Testis (tissue), 3 donors: ENCODE results near the gene HINT2. TPM values are rescaled to one million over a fixed set of nuclear protein-coding genes. Genes with fewer than 3 reads are reported as not detected.

ENCODE experiments used
- DNase-seq: peaks from one replicate; pipeline ENCODE4 v3.0.0-alpha.2; 2019
- H3K27ac ChIP-seq, 2 donors: fragments of 200-600 bp; sonication (generic); one replicate each; pipeline ENCODE4 v1.5.1; 2019
- H3K27me3 ChIP-seq: fragments of 200-600 bp; sonication (generic); one replicate; pipeline ENCODE4 v1.5.1; 2019
- H3K36me3 ChIP-seq: fragments of 200-600 bp; sonication (generic); one replicate; pipeline ENCODE4 v1.5.1; 2017; ENCODE audit warnings: low read depth; ENCODE audit errors: missing control alignments
- H3K4me1 ChIP-seq: fragments of 200-600 bp; sonication (generic); one replicate; pipeline ENCODE4 v1.5.1; 2019
- H3K4me3 ChIP-seq, 2 donors: fragments of 200-600 bp; sonication (generic); one replicate each; pipeline ENCODE4 v1.5.1; 2017 to 2019
- H3K9me3 ChIP-seq: fragments of 200-600 bp; sonication (generic); one replicate; pipeline ENCODE4 v1.5.1; 2017
- CTCF ChIP-seq, 3 experiments: fragments of 450-650 bp in 2 of 3; fragments of 200-600 bp in 1 of 3; sonication (generic) in 1 of 3; IDR thresholded peaks; one replicate each; pipeline ENCODE4 v1.5.1; 2016 to 2019; ENCODE audit warnings: antibody characterized with exemption in 3 of 3, mild to moderate bottlenecking in 2 of 3, moderate library complexity in 1 of 3
- POLR2A ChIP-seq: fragments of 450-650 bp; IDR thresholded peaks from one replicate; pipeline ENCODE4 v1.6.1; 2017; ENCODE audit warnings: antibody characterized with exemption, mild to moderate bottlenecking, moderate library complexity
- WGBS, 2 donors: methylation state at CpG; one replicate each; pipeline ENCODE4 v1.1.5; 2018; 5-methylcytosine and 5-hydroxymethylcytosine counted together
- intact Hi-C: fragments of 100-400 bp; cut with DNase I; formaldehyde crosslinking; loops from one replicate; pipeline ENCODE4 v1.15.1; 2023; ENCODE audit warnings: low total_unique reads
- polyA plus RNA-seq: library from polyadenylated mRNA; stranded (reverse); fragments of 350-450 nt; fragmentation: Illumina TruSeq; extraction: RNeasy Lipid Tissue Mini Kit (QIAGEN cat#74804); gene quantifications from one replicate; pipeline ENCODE4 v1.2.3, GENCODE V29; 2014; ENCODE audit warnings: low read depth, low replicate concordance; ENCODE audit not compliant: insufficient read depth
- total RNA-seq, 2 donors: library from RNA; depleted of rRNA; stranded (reverse); fragments of >200 nt; gene quantifications; one replicate each; pipeline ENCODE4 v1.2.3, GENCODE V29; 2016

Gene HINT2
- total and polyA plus RNA-seq, 3 donors from 2014 or later: 36.1 to 55.1 (median 36.9) TPM

GRCh38 chr9:35810122-35810521, 4.7 kb downstream of the HINT2 start:
- Histone ChIP-seq H3K9me3 (no peaks in the 10 kb centered on the region), H3K4me1 (peaks cover 26% of the 10 kb centered on the region), H3K4me3 (no peak overlapping the region), H3K36me3 (no peaks in the 10 kb centered on the region), H3K27ac (no peak overlapping the region), H3K27me3 (no peaks in the 10 kb centered on the region)
- TF ChIP-seq POLR2A: no peak
- no peak for TF ChIP-seq CTCF (IDR thresholded peaks at IDR 0.05)
- no peak for DNase-seq
- intact Hi-C loops: loop anchor here (10.0 kb wide), 1 partner anchor 75 kb away; the partner anchor contains the start of genes CREB3 and TLN1
- 93% methylated on average over 7 of the region's 7 CpGs for WGBS, 2 donors

- no peak for TF ChIP-seq CTCF (IDR thresholded peaks at IDR 0.05)
- no peak for TF ChIP-seq POLR2A
- Histone ChIP-seq H3K27ac (no peak overlapping the region), H3K4me1 (peaks cover 17% of the 10 kb centered on the region), H3K36me3 (no peaks in the 10 kb centered on the region), H3K27me3 (no peaks in the 10 kb centered on the region), H3K9me3 (no peaks in the 10 kb centered on the region), H3K4me3 (no peak overlapping the region)
- 83 to 94% methylated on average over 9 of the region's 9 CpGs for WGBS, 2 donors
- intact Hi-C loops: no loop called here
- DNase-seq: no peak
Measured at GRCh38 chr9:35808433-35808832, 6.4 kb downstream of the HINT2 start.

- no peak for DNase-seq
- peaks cover under 1% of the 10 kb centered on the region for H3K4me1 ChIP-seq
Measured at GRCh38 chr9:35806101-35806500, 8.7 kb downstream of the HINT2 start.

GRCh38 chr9:35801328-35802128, 13.3 kb downstream of the HINT2 start:
- no peaks in the 10 kb centered on the region for H3K36me3 ChIP-seq
- intact Hi-C loops: no loop called here
- TF ChIP-seq POLR2A: no peak
- TF ChIP-seq CTCF (IDR thresholded peaks at IDR 0.05): no peak
- no peaks in the 10 kb centered on the region for H3K27me3 ChIP-seq
- H3K4me1 ChIP-seq: no peaks in the 10 kb centered on the region
- H3K27ac ChIP-seq: no peak overlapping the region
- no peak for DNase-seq
- H3K9me3 ChIP-seq: no peaks in the 10 kb centered on the region
- no peak overlapping the region for H3K4me3 ChIP-seq
- 90 to 94% methylated on average over 13 of the region's 13 CpGs for WGBS, 2 donors

More at GRCh38 chr9:35806101-35806500, 8.7 kb downstream of the HINT2 start:
- no peak overlapping the region for H3K4me3 ChIP-seq
- no peaks in the 10 kb centered on the region for H3K9me3 ChIP-seq
- H3K27me3 ChIP-seq: no peaks in the 10 kb centered on the region
- 94 to 98% methylated on average over 8 of the region's 8 CpGs for WGBS, 2 donors
- intact Hi-C loops: no loop called here
- no peak overlapping the region for H3K27ac ChIP-seq
- no peaks in the 10 kb centered on the region for H3K36me3 ChIP-seq
- TF ChIP-seq POLR2A: no peak
- no peak for TF ChIP-seq CTCF (IDR thresholded peaks at IDR 0.05)

- WGBS, 2 donors: 80 to 84% methylated on average over 7 of the region's 7 CpGs
- H3K36me3 ChIP-seq: no peaks in the 10 kb centered on the region
- H3K4me3 ChIP-seq: no peak overlapping the region
Measured at GRCh38 chr9:35800530-35800929, 14.3 kb downstream of the HINT2 start.

More at GRCh38 chr9:35800530-35800929, 14.3 kb downstream of the HINT2 start:
- intact Hi-C loops: no loop called here
- Histone ChIP-seq H3K9me3 (no peaks in the 10 kb centered on the region), H3K4me1 (no peaks in the 10 kb centered on the region), H3K27ac (no peak overlapping the region), H3K27me3 (no peaks in the 10 kb centered on the region)
- no peak for TF ChIP-seq POLR2A
- DNase-seq: no peak
